HEK293 (cell line): ENCODE results near the gene NUDT16L1.

Experiments
- SALL2 ChIP-seq: fragments of 450-650 bp; formaldehyde crosslinking; IDR thresholded peaks from 2 replicates; pipeline ENCODE4 v1.5.0; 2017; ENCODE audit warnings: missing biosample characterization, mild to moderate bottlenecking, missing genetic modification characterization, borderline replicate concordance
- TCF7L2 ChIP-seq: IDR thresholded peaks from 2 replicates; pipeline ENCODE4 v1.6.1; 2011; ENCODE audit warnings: low read depth, mild to moderate bottlenecking, inconsistent platforms, low read length, moderate library complexity, borderline replicate concordance
- YY1 ChIP-seq: fragments of 450-650 bp; formaldehyde crosslinking; IDR thresholded peaks from 2 replicates; pipeline ENCODE4 v1.5.1; 2018; ENCODE audit warnings: missing biosample characterization, missing genetic modification characterization
- TF ChIP-seq, protein P1 (sequence below): fragments of 450-650 bp; formaldehyde crosslinking; IDR thresholded peaks from 2 replicates; pipeline ENCODE4 v1.5.1; 2016; ENCODE audit warnings: missing biosample characterization, missing genetic modification characterization

GRCh38 chr16:4648917-4649316 is 44.4 kb upstream of the NUDT16L1 start:
- no peak for TF ChIP-seq SALL2 (tag by site-specific recombination)
- TF ChIP-seq, protein P1, sequence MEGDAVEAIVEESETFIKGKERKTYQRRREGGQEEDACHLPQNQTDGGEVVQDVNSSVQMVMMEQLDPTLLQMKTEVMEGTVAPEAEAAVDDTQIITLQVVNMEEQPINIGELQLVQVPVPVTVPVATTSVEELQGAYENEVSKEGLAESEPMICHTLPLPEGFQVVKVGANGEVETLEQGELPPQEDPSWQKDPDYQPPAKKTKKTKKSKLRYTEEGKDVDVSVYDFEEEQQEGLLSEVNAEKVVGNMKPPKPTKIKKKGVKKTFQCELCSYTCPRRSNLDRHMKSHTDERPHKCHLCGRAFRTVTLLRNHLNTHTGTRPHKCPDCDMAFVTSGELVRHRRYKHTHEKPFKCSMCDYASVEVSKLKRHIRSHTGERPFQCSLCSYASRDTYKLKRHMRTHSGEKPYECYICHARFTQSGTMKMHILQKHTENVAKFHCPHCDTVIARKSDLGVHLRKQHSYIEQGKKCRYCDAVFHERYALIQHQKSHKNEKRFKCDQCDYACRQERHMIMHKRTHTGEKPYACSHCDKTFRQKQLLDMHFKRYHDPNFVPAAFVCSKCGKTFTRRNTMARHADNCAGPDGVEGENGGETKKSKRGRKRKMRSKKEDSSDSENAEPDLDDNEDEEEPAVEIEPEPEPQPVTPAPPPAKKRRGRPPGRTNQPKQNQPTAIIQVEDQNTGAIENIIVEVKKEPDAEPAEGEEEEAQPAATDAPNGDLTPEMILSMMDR (tag by site-specific recombination), result no peak
- no peak for TF ChIP-seq YY1
- TF ChIP-seq TCF7L2, result no peak
